SK-N-SH (cell line): ENCODE measurements around the gene TRIM65.

Source experiments
- CHD2 ChIP-seq: fragments of 150-350 bp; IDR thresholded peaks from 2 replicates; pipeline ENCODE4 v1.6.1; 2018; ENCODE audit warnings: low read length; ENCODE audit not compliant: partially characterized antibody
- EP300 ChIP-seq, 2 experiments: IDR thresholded peaks; 2 replicates each; pipeline versions ENCODE4 v1.4.0 to v1.6.1; 2012; ENCODE audit warnings: borderline replicate concordance in 1 of 2, low read depth in 1 of 2, low read length in 1 of 2
- EZH2phosphoT487 ChIP-seq: fragments of 200-600 bp; sonication (generic); IDR thresholded peaks from 2 replicates; pipeline ENCODE4 v1.6.1; 2017; ENCODE audit warnings: low read depth, mixed run types, mild to moderate bottlenecking, antibody characterized with exemption, moderate library complexity, borderline replicate concordance
- RCOR1 ChIP-seq: fragments of 150-350 bp; IDR thresholded peaks from 2 replicates; pipeline ENCODE4 v1.6.1; 2017; ENCODE audit warnings: antibody characterized with exemption, low read length
- SIN3A ChIP-seq: IDR thresholded peaks from 2 replicates; pipeline ENCODE4 v1.6.1; 2012; ENCODE audit warnings: low read depth, mild to moderate bottlenecking, low read length, moderate library complexity, borderline replicate concordance
- TF ChIP-seq, protein P1 (sequence below): fragments of 200-600 bp; sonication (generic); IDR thresholded peaks from 2 replicates; pipeline ENCODE4 v1.6.1; 2017; ENCODE audit warnings: antibody characterized with exemption, mild to moderate bottlenecking, moderate library complexity

DNA sequence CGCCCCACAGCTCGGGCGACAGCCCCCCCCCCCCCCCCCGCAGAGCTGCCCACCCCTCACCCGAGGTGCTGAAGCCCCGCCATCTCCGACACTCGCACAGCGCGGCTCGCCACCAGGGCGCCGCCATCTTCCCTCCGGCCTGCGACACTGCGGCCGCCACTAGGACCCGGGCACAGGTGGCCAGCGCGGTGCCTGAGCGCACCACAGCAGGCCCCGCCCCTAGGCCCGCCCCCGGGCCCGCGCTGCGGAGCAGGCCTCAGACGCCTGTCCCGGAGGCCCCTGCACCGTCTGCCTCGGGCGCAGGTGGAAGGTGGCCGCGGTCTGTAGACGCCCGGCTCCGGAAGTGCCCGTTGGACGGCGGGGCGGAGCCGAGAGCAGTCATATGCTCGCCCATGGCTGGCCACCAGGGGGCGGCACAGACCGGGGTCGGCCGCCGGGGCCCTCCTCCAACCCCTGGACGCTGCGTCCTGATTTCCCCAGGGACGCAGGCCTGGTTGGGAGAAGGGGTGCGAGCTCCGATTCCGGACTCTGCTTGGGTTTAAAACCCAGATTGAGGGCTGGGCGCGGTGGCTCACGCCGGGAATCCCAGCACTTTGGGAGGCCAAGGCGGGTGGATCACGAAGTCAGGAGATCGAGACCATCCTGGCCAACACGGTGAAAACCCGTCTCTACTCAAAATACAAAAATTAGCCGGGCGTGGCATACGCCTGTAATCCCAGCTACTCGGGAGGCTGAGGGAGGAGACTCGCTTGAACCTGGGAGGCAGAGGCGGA lies 8.2 kb upstream of the TRIM65 start, which contains the start of gene MRPL38:
- TF ChIP-seq RCOR1 (peak; percentile 92), CHD2 (peak; percentile 83), EZH2phosphoT487 (no peak), EP300 (IDR thresholded peaks at IDR 0.05; ENCODE audit: borderline replicate concordance in 1 of 2, low read depth in 1 of 2, low read length in 1 of 2) (peak in 1 of 2 experiments; percentile 56; a peak in 1 of 4 replicates), SIN3A (peak; percentile 93)
- TF ChIP-seq, protein P1, sequence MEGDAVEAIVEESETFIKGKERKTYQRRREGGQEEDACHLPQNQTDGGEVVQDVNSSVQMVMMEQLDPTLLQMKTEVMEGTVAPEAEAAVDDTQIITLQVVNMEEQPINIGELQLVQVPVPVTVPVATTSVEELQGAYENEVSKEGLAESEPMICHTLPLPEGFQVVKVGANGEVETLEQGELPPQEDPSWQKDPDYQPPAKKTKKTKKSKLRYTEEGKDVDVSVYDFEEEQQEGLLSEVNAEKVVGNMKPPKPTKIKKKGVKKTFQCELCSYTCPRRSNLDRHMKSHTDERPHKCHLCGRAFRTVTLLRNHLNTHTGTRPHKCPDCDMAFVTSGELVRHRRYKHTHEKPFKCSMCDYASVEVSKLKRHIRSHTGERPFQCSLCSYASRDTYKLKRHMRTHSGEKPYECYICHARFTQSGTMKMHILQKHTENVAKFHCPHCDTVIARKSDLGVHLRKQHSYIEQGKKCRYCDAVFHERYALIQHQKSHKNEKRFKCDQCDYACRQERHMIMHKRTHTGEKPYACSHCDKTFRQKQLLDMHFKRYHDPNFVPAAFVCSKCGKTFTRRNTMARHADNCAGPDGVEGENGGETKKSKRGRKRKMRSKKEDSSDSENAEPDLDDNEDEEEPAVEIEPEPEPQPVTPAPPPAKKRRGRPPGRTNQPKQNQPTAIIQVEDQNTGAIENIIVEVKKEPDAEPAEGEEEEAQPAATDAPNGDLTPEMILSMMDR = peak; percentile 99
